Frontal cortex (tissue), 4 donors: ENCODE results near the gene OLIG2. TPM values are rescaled to one million over a fixed set of nuclear protein-coding genes. Genes with fewer than 3 reads are reported as not detected.

Experiments
- DNase-seq, 2 donors: peaks; one replicate each; pipeline ENCODE4 v3.0.0; 2012; ENCODE audit warnings: low spot score in 2 of 2
- FAIRE-seq: peaks from 2 replicates; lab custom pipeline; 2012; peaks lifted over from hg19 to GRCh38; lab: Jason Lieb, UNC
- total RNA-seq: library from RNA; depleted of rRNA; stranded (reverse); fragments of >200 nt; gene quantifications from one replicate; pipeline ENCODE4 v1.2.3, GENCODE V29; 2014
- donor health status: control.
- donor health status: control.
- donor health status: control.

OLIG2 gene
- total RNA-seq, 1 donor from 2014 or later = 14.7 TPM

- no peak for FAIRE-seq
Observed at GRCh38 chr21:33059380-33059841, 33.7 kb downstream of the OLIG2 start.

DNA sequence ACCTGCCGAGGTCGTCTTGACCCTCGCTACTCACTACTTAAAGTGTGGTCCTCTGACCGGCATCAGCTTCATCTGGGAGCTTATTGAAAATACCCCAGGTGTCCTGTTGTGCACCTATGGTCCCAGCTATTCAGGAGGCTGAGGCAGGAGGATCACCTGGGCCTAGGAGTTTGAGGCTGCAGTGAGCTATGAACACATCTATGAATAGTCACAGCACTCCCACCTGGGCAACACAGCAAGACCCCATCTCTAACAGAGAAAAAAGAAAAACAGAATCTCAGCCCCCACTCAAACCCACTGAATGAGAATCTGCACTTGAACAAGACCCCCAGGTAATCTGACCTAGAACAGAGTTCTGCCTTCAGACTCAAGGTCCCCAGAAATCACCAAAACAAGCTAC is 35.5 kb downstream of the OLIG2 start:
- DNase-seq (no peak), FAIRE-seq (no peak)

More at GRCh38 chr21:33059380-33059841, 33.7 kb downstream of the OLIG2 start:
- no peak for DNase-seq

DNA sequence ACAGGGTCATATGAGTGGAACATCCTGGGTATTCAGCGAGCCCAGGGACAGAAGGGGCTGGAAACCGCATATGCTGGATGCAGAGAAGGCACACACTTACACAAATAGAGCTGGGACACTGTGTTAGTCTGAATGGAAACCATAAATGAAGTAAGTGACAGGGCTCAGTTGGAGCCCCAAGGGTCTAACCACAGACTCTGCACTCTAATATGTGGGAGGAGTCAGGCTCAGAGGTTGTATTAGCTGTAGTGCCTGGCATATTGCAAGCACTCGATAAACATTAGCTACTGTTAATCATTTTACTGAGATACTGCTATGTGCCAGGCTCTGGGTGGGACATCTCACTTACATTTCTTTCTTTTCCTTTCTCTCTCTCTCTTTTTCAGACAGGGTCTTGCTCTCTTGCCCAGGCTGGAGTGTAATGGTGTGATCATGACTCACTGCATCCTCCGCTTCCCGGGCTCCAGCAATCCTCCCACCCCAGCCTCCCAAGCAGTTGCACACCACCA is 37.7 kb downstream of the OLIG2 start:
- DNase-seq (no peak), FAIRE-seq (no peak)

- DNase-seq (no peak), FAIRE-seq (no peak)
Observed at GRCh38 chr21:33063907-33064622, 38.3 kb downstream of the OLIG2 start.

GRCh38 chr21:33064623-33065390 is 39.1 kb downstream of the OLIG2 start:
- FAIRE-seq (no peak), DNase-seq (no peak)

- FAIRE-seq (no peak), DNase-seq (no peak)
Observed at GRCh38 chr21:33067043-33067442, 41.3 kb downstream of the OLIG2 start.

DNA sequence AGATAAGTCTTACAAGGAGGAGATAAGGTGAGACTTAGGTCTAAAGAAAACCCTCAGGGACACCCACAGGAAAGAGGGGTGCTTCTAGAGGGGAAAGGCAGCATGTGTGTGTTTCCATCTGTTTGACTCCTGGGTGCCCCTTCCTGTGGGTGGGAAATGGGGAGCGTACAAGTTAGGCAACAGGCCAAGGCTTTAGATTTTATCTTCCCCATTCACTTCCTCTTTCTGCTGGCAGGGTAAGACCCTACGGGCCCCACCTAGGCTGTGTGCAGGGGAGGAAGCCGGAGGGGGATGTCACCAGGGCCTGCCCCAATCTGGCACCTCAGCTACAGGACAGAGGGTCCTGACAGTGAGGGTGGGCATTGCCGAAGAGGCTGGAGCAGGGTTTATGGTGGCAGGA is 41.7 kb downstream of the OLIG2 start:
- DNase-seq (no peak), FAIRE-seq (no peak)

GRCh38 chr21:33069243-33069642 is 43.5 kb downstream of the OLIG2 start:
- FAIRE-seq (no peak), DNase-seq (no peak)

GRCh38 chr21:33069645-33069993 is 43.9 kb downstream of the OLIG2 start:
- DNase-seq = no peak
- no peak for FAIRE-seq

DNA sequence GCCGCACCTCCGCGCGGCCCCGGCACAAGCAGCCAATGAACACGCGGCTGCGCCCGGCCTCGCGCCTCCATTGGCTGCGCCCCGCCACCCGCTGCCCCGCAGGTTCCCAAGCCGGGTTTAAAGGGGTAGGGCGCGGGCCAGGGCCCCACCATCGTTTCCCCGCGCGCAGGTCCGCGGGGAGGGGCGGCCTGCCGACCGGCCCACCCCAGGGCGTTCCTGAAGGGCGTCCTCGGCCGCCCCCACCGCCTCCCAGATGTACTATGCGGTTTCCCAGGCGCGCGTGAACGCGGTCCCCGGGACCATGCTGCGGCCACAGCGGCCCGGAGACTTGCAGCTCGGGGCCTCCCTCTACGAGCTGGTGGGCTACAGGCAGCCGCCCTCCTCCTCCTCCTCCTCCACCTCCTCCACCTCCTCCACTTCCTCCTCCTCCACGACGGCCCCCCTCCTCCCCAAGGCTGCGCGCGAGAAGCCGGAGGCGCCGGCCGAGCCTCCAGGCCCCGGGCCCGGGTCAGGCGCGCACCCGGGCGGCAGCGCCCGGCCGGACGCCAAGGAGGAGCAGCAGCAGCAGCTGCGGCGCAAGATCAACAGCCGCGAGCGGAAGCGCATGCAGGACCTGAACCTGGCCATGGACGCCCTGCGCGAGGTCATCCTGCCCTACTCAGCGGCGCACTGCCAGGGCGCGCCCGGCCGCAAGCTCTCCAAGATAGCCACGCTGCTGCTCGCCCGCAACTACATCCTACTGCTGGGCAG is 44.4 kb downstream of the OLIG2 start, which contains the start of gene OLIG1:
Gene OLIG1, plus strand, starts transcription at position 148 of the 750 bp plus-strand sequence. Its CDS starts 106 bp downstream, at position 254.
- FAIRE-seq (no peak), DNase-seq (peak; percentile 74 to 84)

GRCh38 chr21:33070744-33070997 is 44.9 kb downstream of the OLIG2 start:
- DNase-seq = no peak
- no peak for FAIRE-seq

GRCh38 chr21:33070998-33071769 is 45.4 kb downstream of the OLIG2 start:
- DNase-seq (peak in 1 of 2 donors; percentile 45), FAIRE-seq (no peak)

- FAIRE-seq (no peak), DNase-seq (peak in 1 of 2 donors; percentile 43)
Observed at GRCh38 chr21:33071770-33072306, 46.1 kb downstream of the OLIG2 start.

- FAIRE-seq (no peak), DNase-seq (no peak)
Observed at GRCh38 chr21:33073636-33074035, 47.9 kb downstream of the OLIG2 start.

DNA sequence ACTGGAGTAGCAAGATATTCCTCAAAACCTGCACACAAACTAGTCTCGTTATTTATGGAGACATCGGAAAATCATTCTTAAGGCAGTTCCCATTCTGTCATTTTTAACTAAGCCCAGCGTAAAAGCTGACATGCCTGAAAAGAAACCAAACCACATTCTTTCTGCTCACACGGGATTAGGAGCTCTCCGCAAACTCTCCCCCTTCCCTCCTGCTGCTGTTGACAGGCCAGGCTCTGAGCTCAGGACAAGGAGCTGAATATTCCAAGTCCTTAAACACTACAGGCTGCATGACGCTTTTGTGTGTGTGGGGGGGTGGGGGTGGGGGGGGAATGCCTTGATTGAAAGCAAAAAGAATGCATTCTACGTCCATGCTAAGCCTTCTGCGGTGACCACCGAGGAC is 49.4 kb downstream of the OLIG2 start:
- FAIRE-seq = no peak
- DNase-seq = no peak

DNA sequence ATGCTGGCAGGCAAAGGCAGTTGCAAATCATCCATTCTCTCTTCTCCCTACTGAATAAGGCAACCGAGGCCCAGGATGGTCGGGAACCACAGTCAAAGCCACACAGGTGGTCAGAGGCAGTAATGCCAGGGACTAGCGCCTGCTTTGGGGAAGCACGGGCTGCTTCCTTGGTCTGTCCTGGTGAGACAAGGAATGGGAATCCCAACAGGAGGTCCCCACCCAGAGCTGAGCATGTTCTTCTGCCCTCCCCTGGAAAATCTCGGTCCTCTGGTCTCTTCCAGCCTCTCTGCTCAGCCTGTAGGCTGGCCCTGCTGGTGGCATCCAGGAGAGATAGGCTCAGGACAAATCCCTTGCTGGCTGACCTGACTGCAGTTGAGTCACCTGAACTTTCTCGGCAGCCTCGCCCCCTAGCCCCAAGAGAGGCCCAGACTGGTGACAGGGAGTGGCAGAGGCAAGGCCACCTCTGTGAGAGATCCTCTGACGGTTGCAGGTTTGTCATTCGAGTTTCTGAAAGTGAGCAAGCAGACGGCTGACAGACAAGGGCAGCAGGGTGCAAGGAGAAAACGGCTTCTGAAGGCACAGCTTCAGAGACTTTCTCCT is 50.0 kb downstream of the OLIG2 start:
- FAIRE-seq = no peak
- no peak for DNase-seq

GRCh38 chr21:33076600-33077329 is 51.0 kb downstream of the OLIG2 start:
- no peak for DNase-seq
- no peak for FAIRE-seq
